NCI-H82 treated with DMSO at 0.1 percent for 48 hours (cell line): ENCODE measurements around the gene PRUNE2.

Experiments used
- DNase-seq: peaks from one replicate; lab custom pipeline; 2025; ENCODE audit not compliant: unreplicated experiment; lab: John Stamatoyannopoulos, UW

Gene PRUNE2

DNA sequence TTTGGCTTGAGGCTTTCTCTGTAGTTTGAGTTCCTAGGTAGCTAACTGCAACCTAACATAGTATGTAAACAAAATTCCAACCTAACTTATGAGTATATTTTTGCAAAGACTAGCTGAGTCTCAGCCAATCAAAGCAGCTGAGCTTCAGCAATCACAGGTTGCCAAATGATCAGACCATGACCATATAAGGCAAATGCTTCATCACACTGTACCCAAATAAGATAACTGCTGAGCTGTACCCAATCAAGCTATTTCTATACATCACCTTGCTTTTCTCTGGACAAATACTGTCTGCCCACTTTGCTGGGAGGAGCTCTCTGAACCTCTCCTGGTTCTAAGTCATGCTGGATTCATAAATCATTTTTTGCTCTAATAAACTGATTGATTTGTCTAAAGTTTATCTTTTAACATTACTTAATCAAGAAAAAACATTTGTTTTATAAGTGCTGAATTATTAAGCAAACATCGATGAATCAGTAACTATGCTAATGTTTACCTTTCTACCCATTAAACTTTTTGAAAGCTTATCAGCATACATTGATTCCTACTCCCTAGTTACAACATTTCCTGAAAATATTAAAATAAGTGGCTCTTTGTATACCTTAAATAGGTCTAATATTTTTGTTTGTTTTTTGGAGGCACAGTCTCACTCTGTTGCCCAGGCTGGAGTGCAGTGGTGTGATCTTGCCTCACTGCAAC is 271.4 kb downstream of the PRUNE2 start:
- DNase-seq, result no peak

GRCh38 chr9:76630916-76631315 is 275.0 kb downstream of the PRUNE2 start:
- DNase-seq, result no peak

DNA sequence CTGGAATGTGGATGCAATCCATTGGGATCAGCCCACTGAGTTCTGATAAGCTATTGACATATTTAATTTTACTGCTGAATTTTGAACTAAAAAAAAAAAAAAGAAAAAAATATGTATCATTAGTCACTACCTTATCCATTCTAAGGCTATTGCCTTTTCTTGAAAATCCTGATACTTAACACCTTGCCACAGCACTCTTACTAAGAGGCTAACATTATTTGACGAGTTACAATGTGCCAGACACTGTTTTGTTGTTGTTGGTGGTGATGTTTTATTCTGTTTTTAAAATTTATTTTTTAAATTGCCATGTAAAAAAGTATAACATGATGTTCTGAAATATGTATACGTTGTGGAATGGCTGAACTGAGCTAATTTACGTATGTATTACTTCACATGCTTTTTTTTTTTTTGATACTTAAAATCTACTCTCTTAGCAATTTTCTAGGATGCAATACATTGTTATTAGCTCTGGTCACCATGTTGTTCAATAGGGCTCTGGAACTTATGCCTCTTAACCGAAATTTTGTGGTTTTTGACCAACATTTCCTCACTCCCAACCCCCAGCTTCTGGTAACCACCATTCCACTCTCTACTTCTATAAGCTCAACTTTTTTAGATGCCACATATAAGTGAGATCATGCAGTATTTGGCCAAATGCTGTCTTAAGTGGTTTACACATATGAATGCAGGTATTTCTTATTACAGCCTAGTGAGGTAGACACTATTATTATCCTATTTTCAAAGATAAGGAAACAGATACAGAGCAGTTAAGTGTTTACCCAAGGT is 276.5 kb downstream of the PRUNE2 start:
- DNase-seq, result no peak

DNA sequence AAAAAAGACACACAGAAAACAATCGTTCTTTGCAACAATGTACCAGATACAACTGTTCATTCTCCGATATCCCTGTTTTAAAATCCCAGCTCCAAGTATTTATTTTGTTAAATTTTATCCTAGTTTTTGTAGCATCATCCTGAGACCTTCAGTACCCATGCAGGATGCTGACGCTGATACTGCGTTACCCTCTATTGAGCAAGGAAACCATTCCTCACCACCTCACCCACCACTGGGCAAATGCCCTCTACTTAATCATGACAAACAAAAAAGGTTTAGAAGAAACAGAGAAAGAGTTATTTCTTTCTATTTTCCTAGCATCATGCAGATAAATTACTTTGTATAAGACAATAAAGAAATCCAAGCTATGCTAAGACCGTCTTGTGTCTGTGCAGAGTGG is 277.8 kb downstream of the PRUNE2 start:
- no peak for DNase-seq

- no peak for DNase-seq
These were observed 278.9 kb downstream of the PRUNE2 start for GRCh38 chr9:76626980-76627379.

DNA sequence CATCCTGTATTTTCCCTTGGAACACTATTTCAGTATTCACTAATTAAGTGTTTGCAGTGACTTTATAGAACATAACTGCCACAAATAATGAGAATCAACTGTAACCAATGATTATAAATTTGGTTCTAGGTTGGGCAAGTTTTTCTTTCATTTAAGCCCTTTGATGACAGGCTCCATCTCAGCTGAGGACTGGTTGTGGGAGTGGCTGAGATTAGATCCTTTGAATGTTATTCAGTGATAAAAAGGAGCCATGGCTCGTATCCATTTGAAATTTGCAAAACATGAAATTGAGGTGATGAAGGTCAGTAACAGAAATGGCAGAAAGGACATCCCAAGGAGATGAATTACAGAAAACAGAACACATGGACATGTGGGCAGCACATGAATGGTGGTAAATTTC is 279.8 kb downstream of the PRUNE2 start:
- DNase-seq, result no peak

- no peak for DNase-seq
These were observed 281.4 kb downstream of the PRUNE2 start for GRCh38 chr9:76624391-76625048.

GRCh38 chr9:76620996-76621395 is 284.9 kb downstream of the PRUNE2 start:
- no peak for DNase-seq

DNA sequence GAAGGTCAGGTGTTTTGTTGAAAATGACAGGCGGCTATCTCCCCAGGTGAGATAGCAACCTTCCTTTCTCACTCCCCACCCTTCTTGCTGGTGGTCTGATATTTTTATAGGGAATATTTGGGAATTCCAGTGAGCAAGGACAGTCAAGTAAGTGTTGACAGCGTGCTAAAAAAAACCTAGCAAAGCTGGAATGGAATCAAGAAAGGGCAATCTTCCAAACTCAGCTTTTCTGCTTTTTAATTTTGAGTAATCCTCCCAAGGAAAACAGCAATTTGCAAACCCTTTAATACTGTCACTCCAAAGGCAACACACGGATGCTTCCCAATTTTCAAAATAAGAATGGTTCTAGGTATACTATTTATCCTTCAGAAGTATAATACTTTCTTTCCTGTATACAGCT is 285.3 kb downstream of the PRUNE2 start:
- DNase-seq, result no peak

- no peak for DNase-seq
These were observed 286.3 kb downstream of the PRUNE2 start for GRCh38 chr9:76619640-76620039.

GRCh38 chr9:76619197-76619596 is 286.7 kb downstream of the PRUNE2 start:
- DNase-seq, result no peak

DNA sequence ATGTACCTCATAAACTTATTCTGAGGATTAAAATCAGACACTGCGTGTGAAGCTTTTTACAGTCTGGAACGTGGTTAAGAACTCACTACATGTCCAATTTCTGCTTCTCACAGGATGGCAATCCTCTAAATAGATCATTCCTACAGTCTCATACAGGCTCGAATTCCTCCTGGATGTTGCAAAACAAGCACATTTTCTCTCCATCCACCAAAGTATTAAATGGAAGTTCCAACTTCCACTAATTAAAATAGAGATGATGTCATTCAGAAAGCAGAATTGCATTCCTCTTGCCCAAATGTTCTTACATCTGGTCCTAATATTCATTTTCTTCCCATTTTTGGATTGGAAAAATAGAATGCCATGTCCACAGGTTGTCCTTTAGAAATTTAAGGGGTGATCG is 287.2 kb downstream of the PRUNE2 start:
- no peak for DNase-seq

DNA sequence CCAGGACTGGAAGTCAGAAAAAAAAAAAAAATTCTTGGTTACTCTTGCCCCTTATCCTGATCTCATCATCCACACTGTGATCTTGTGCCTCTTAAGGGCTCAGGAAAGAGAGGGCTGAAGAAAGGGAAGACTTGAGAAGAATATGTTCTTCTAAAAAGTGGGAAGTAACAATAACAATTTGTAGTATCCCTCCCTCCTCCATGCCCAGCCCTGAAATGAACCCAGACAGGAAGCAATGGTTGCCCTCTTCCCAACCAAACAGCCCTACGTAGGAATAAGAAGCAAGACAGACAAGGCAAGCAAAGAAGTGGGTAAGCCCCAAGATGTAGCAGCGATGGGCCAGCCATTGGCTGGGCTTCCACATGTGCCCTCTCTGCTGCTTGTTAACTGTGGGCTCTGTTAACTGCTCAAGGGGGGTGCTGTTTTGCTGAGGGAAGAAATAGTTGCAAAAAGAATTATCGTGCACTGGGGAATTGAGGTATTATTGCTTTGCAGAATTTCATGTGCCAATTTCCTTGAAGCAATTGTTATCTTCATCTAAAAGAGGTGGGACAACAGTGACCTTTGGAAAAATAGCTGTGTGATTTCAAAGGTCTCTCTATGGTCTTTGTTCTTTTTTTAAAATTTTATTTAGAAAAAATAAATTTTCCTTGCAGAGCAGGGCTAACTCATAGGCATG is 288.3 kb downstream of the PRUNE2 start:
- DNase-seq, result no peak

- DNase-seq, result no peak
These were observed 289.1 kb downstream of the PRUNE2 start for GRCh38 chr9:76616780-76617179.

- no peak for DNase-seq
These were observed 290.7 kb downstream of the PRUNE2 start for GRCh38 chr9:76615177-76615603.

GRCh38 chr9:76613974-76614373 is 291.9 kb downstream of the PRUNE2 start:
- DNase-seq, result peak; percentile 53

- DNase-seq, result no peak
These were observed 292.6 kb downstream of the PRUNE2 start for GRCh38 chr9:76613150-76613781.

GRCh38 chr9:76610011-76610352 is 295.9 kb downstream of the PRUNE2 start:
- DNase-seq, result no peak

- DNase-seq, result no peak
These were observed 296.5 kb downstream of the PRUNE2 start for GRCh38 chr9:76609285-76610010.

DNA sequence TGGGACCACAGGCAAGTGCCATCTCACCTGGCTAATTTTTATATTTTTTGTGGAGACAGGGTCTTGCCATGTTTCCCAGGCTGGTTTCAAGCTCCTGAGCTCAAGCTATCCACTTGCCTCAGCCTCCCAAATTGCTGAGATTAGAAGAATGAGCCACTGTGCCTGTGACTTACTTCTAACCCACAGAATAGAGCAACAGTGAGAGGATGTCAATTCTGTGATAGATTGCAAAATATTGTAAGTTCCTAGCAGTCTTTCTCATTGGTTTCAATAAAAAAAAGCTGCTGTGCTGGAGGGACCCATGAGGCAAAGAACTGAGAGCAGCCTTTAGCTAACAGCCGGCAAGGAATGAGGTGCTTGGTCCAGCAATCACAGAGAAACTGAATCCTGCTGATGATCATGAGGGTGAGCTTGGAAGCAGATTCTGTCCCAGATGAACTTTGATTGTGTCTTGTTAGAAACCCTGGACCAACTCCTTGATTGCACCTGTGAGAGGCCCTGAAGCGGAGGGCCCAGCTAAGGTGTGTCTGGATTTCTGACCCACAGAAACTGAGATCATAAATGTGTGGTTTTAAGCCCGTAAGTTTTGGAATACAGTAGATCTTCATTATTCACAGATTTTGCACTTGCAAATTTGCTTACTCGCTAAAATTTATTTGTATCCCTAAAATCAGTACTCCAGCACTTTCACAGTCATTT is 297.2 kb downstream of the PRUNE2 start:
- no peak for DNase-seq
